H1 (cell line): ENCODE measurements around the gene CTPS2. TPM values are rescaled to one million over a fixed set of nuclear protein-coding genes. Genes with fewer than 3 reads are reported as not detected.

Source experiments
- CTCF ChIA-PET: fragments of 300-600 bp; sonication (Branson Sonifier 250); formaldehyde crosslinking; loops from one replicate; lab custom pipeline; 2021; ENCODE audit not compliant: partially characterized antibody; lab: Charles Lee
- POLR2A ChIA-PET: fragments of 300-600 bp; sonication (Branson Sonifier 250); formaldehyde crosslinking; loops from one replicate; lab custom pipeline; 2021; ENCODE audit warnings: inconsistent platforms; ENCODE audit not compliant: partially characterized antibody; lab: Charles Lee
- DNase-seq, 2 experiments: peaks; one replicate each; pipeline versions ENCODE4 v3.0.0 to v3.0.0-alpha.2; 2010 to 2022; ENCODE audit warnings: low spot score in 2 of 2, low read depth in 1 of 2, mixed read lengths in 1 of 2
- FAIRE-seq: peaks from 2 replicates; lab custom pipeline; 2011; peaks lifted over from hg19 to GRCh38; lab: Jason Lieb, UNC
- H2AFZ ChIP-seq: 2 replicates; pipeline ENCODE4 v1.8.1; 2012; ENCODE audit warnings: low read length, inconsistent platforms
- H2AK5ac ChIP-seq: 2 replicates; pipeline ENCODE4 v1.6.1; 2013; ENCODE audit warnings: low read depth, low read length
- H2BK120ac ChIP-seq: replicated peaks from 2 replicates; pipeline ENCODE3; 2013; ENCODE audit warnings: low read depth, low read length, inconsistent platforms
- H2BK12ac ChIP-seq: 2 replicates; pipeline ENCODE4 v1.6.1; 2013; ENCODE audit warnings: low read depth, low read length
- H2BK15ac ChIP-seq: 2 replicates; pipeline ENCODE4 v1.6.1; 2013; ENCODE audit warnings: low read length
- H2BK20ac ChIP-seq: 2 replicates; pipeline ENCODE4 v1.6.1; 2013; ENCODE audit warnings: low read length
- H2BK5ac ChIP-seq: 2 replicates; pipeline ENCODE4 v1.6.1; 2013; ENCODE audit warnings: low read depth, low read length
- H3K14ac ChIP-seq: 2 replicates; pipeline ENCODE4 v1.6.1; 2013; ENCODE audit warnings: inconsistent platforms; ENCODE audit not compliant: insufficient read length
- H3K18ac ChIP-seq: 2 replicates; pipeline ENCODE4 v1.6.1; 2013; ENCODE audit warnings: low read length; ENCODE audit errors: extremely low read depth
- H3K23ac ChIP-seq: 2 replicates; pipeline ENCODE4 v1.6.1; 2013; ENCODE audit warnings: inconsistent platforms; ENCODE audit not compliant: insufficient read length
- H3K23me2 ChIP-seq: 2 replicates; pipeline ENCODE4 v1.6.1; 2013; ENCODE audit warnings: low read depth, low read length
- H3K27ac ChIP-seq: 2 replicates; pipeline ENCODE4 v1.6.1; 2011; ENCODE audit warnings: low read depth, low read length, inconsistent platforms
- H3K27me3 ChIP-seq, 4 experiments: replicated peaks in 1 of 4; 1 replicate in 1 of 4; 2 replicates in 3 of 4; pipeline versions ENCODE4 v1.6.1 to v1.8.1; 2011 to 2013; ENCODE audit warnings: low read length in 3 of 4, mild to moderate bottlenecking in 3 of 4, inconsistent platforms in 2 of 4, mixed read lengths in 2 of 4, moderate library complexity in 1 of 4; ENCODE audit not compliant: control insufficient read depth in 3 of 4, insufficient read depth in 3 of 4; ENCODE audit errors: extremely low read depth in 1 of 4
- H3K36me3 ChIP-seq, 4 experiments: 2 replicates each; pipeline versions ENCODE4 v1.6.1 to v1.8.1; 2011 to 2013; ENCODE audit warnings: mild to moderate bottlenecking in 4 of 4, low read length in 3 of 4, moderate library complexity in 2 of 4, control low read depth in 1 of 4, inconsistent platforms in 1 of 4; ENCODE audit not compliant: insufficient read depth in 4 of 4, control insufficient read depth in 2 of 4
- H3K4ac ChIP-seq: replicated peaks from 2 replicates; pipeline ENCODE3; 2013; ENCODE audit warnings: low read length, low read depth, mixed read lengths, inconsistent platforms; ENCODE audit not compliant: insufficient read length
- H3K4me1 ChIP-seq, 4 experiments: replicated peaks in 1 of 4; 1 replicate in 1 of 4; 2 replicates in 3 of 4; pipeline versions ENCODE4 v1.6.1 to v1.8.1; 2011 to 2013; ENCODE audit warnings: low read length in 3 of 4, inconsistent platforms in 2 of 4, mixed read lengths in 1 of 4; ENCODE audit not compliant: insufficient read depth in 4 of 4, control insufficient read depth in 3 of 4
- H3K4me2 ChIP-seq, 2 experiments: 2 replicates each; pipeline versions ENCODE4 v1.6.1 to v1.8.1; 2011 to 2013; ENCODE audit warnings: low read depth in 2 of 2, low read length in 2 of 2, control low read depth in 1 of 2, inconsistent platforms in 1 of 2, mild to moderate bottlenecking in 1 of 2; ENCODE audit not compliant: insufficient read depth in 1 of 2
- H3K4me3 ChIP-seq, 4 experiments: fragments of 200-600, 300-600 bp in 1 of 4; sonication (generic), shearing (Covaris generic), sonication (Bioruptor Twin) in 1 of 4; 2 replicates each; pipeline versions ENCODE4 v1.5.1 to v1.8.1; 2011 to 2016; ENCODE audit warnings: low read length in 4 of 4, low read depth in 3 of 4, control low read depth in 2 of 4, inconsistent platforms in 2 of 4, mild to moderate bottlenecking in 2 of 4, mixed read lengths in 1 of 4, moderate library complexity in 1 of 4; ENCODE audit not compliant: insufficient read depth in 2 of 4; ENCODE audit errors: extremely low read depth in 1 of 4
- H3K56ac ChIP-seq: replicated peaks from 2 replicates; pipeline ENCODE3; 2013; ENCODE audit warnings: low read depth, mild to moderate bottlenecking, mixed read lengths, low read length, inconsistent platforms; ENCODE audit not compliant: insufficient read length
- H3K79me1 ChIP-seq: 2 replicates; pipeline ENCODE4 v1.6.1; 2013; ENCODE audit warnings: low read depth, low read length, control low read depth
- H3K79me2 ChIP-seq, 2 experiments: 2 replicates each; pipeline versions ENCODE4 v1.6.1 to v1.8.1; 2012 to 2013; ENCODE audit warnings: low read length in 2 of 2, mild to moderate bottlenecking in 2 of 2, inconsistent platforms in 1 of 2; ENCODE audit not compliant: insufficient read depth in 2 of 2, control insufficient read depth in 1 of 2
- H3K9ac ChIP-seq, 4 experiments: replicated peaks in 1 of 4; 1 replicate in 1 of 4; 2 replicates in 3 of 4; pipeline versions ENCODE4 v1.6.1 to v1.8.1; 2011 to 2013; ENCODE audit warnings: low read depth in 3 of 4, low read length in 3 of 4, control low read depth in 2 of 4, mild to moderate bottlenecking in 2 of 4, moderate library complexity in 2 of 4, inconsistent platforms in 1 of 4; ENCODE audit errors: extremely low read depth in 1 of 4
- H3K9me3 ChIP-seq, 2 experiments: 2 replicates each; pipeline versions ENCODE4 v1.6.1 to v1.8.1; 2012 to 2013; ENCODE audit warnings: mild to moderate bottlenecking in 2 of 2, moderate library complexity in 2 of 2, control low read depth in 1 of 2, inconsistent platforms in 1 of 2, low read depth in 1 of 2, low read length in 1 of 2, mixed read lengths in 1 of 2; ENCODE audit not compliant: insufficient read depth in 2 of 2
- H4K20me1 ChIP-seq, 2 experiments: replicated peaks in 1 of 2; 2 replicates each; pipeline versions ENCODE3 to v1.8.1; 2011 to 2013; ENCODE audit warnings: inconsistent platforms in 2 of 2, low read length in 2 of 2, mild to moderate bottlenecking in 1 of 2; ENCODE audit not compliant: insufficient read depth in 2 of 2, control insufficient read depth in 1 of 2
- H4K5ac ChIP-seq: 2 replicates; pipeline ENCODE4 v1.6.1; 2013; ENCODE audit warnings: low read length, low read depth, mixed read lengths, inconsistent platforms; ENCODE audit not compliant: insufficient read length
- H4K8ac ChIP-seq: 2 replicates; pipeline ENCODE4 v1.8.0; 2013; ENCODE audit warnings: mild to moderate bottlenecking, moderate library complexity, low read length, inconsistent platforms; ENCODE audit not compliant: insufficient read depth; ENCODE audit errors: extremely low read depth
- H4K91ac ChIP-seq: replicated peaks from 2 replicates; pipeline ENCODE3; 2013; ENCODE audit warnings: low read length, mixed read lengths, inconsistent platforms; ENCODE audit not compliant: insufficient read length
- ATF3 ChIP-seq: IDR thresholded peaks from 2 replicates; pipeline ENCODE4 v1.6.1; 2011; ENCODE audit warnings: low read depth, mild to moderate bottlenecking, low read length; ENCODE audit not compliant: insufficient read depth
- CTCF ChIP-seq, 3 experiments: IDR thresholded peaks; 1 replicate in 2 of 3; 2 replicates in 1 of 3; pipeline versions ENCODE4 v1.5.1 to v1.6.1; 2011; ENCODE audit warnings: low read length in 3 of 3, mild to moderate bottlenecking in 3 of 3, inconsistent platforms in 2 of 3, low read depth in 1 of 3, moderate library complexity in 1 of 3; ENCODE audit not compliant: insufficient read depth in 1 of 3; ENCODE audit errors: control extremely low read depth in 1 of 3
- KDM1A ChIP-seq: fragments of 200-600, 300-600 bp; sonication (generic); IDR thresholded peaks from 2 replicates; pipeline ENCODE4 v1.7.1; 2016; ENCODE audit warnings: mild to moderate bottlenecking, low read length, borderline replicate concordance
- polyA plus RNA-seq, 7 experiments: library from polyadenylated mRNA; depleted of rRNA in 3 of 7; stranded (reverse) in 5 of 7; unstranded in 2 of 7; fragments of >200 nt in 5 of 7; fragments of 200-250 nt in 2 of 7; gene quantifications; 1 replicate in 5 of 7; 2 replicates in 1 of 7; 4 replicates in 1 of 7; pipeline versions ENCODE4 v1.2.1 to v1.2.3, GENCODE V29; 2011 to 2013; ENCODE audit warnings: missing spikeins in 2 of 7, mixed read lengths in 2 of 7
- total RNA-seq: library from RNA; stranded (reverse); fragmentation: NEBNext Ultra II Directional; extraction: Animal tissue kit (Norgen Biotek cat#: 25700); gene quantifications from 2 replicates; pipeline ENCODE4 v1.2.1, GENCODE V29; 2021

The CTPS2 gene
- total and polyA plus RNA-seq, 2 of the 8 experiments (the other 6 are each of a cell fraction or from before 2014, with no cell fraction given), result 17.1 to 34.0 TPM

GRCh38 chrX:16733013-16733412 lies 20.5 kb upstream of the CTPS2 start:
- no peak overlapping the region for H3K56ac ChIP-seq
- H2AK5ac ChIP-seq, result no peak overlapping the region
- no peaks in the 10 kb centered on the region; a peak in 1 of 4 replicates for H3K9me3 ChIP-seq
- no peak for TF ChIP-seq ATF3
- no peak for TF ChIP-seq CTCF (IDR thresholded peaks at IDR 0.05; ENCODE audit: control extremely low read depth in 1 of 3, insufficient read depth in 1 of 3, low read depth in 1 of 3, low read length in 3 of 3)
- no peak for TF ChIP-seq KDM1A
- no peak overlapping the region for H3K4ac ChIP-seq
- H3K4me3 ChIP-seq, result no peak overlapping the region
- no peak overlapping the region for H4K5ac ChIP-seq
- CTCF ChIA-PET, result no interaction called here
- H4K91ac ChIP-seq, result no peak overlapping the region
- H3K23me2 ChIP-seq, result no peaks in the 10 kb centered on the region
- peaks cover 0 to 26% (median 10%) of the 10 kb centered on the region in 4 experiments; a peak in 5 of 8 replicates for H3K36me3 ChIP-seq
- no peaks in the 10 kb centered on the region for H3K4me1 ChIP-seq
- DNase-seq (no peak), FAIRE-seq (no peak)
- H3K23ac ChIP-seq, result no peak overlapping the region
- H3K9ac ChIP-seq, result no peak overlapping the region
- H3K79me2 ChIP-seq, result no peaks in the 10 kb centered on the region; a peak in 1 of 4 replicates
- H2BK12ac ChIP-seq, result no peak overlapping the region
- H3K4me2 ChIP-seq, result no peak overlapping the region
- no peak overlapping the region for H2BK120ac ChIP-seq
- H3K27me3 ChIP-seq, result no peaks in the 10 kb centered on the region
- no peak overlapping the region for H2AFZ ChIP-seq
- no peak overlapping the region for H3K18ac ChIP-seq
- no peaks in the 10 kb centered on the region for H4K20me1 ChIP-seq
- no peak overlapping the region for H3K27ac ChIP-seq
- H2BK20ac ChIP-seq, result no peak overlapping the region
- no peak overlapping the region for H3K14ac ChIP-seq
- no peak overlapping the region for H4K8ac ChIP-seq
- POLR2A ChIA-PET, result interaction anchor here (1.6 kb wide), 1 partner anchor 14 kb away, joined by 7 read pairs; the partner anchor contains the start of gene SYAP1
- H2BK5ac ChIP-seq, result no peak overlapping the region
- H2BK15ac ChIP-seq, result no peak overlapping the region
- no peaks in the 10 kb centered on the region for H3K79me1 ChIP-seq
